Gastroesophageal sphincter (tissue), 4 donors: Measurements from ENCODE around the gene WDR45B. TPM values are rescaled to one million over a fixed set of nuclear protein-coding genes. Genes with fewer than 3 reads are reported as not detected.

Source experiments
- ATAC-seq: fragments of 150-250 bp; one replicate; pipeline ENCODE4 v1.9.1; 2016; ENCODE audit warnings: mild to moderate bottlenecking, moderate library complexity
- H3K27ac ChIP-seq, 4 donors: fragments of 200-600 bp; sonication (generic) in 3 of 4; 1 replicate in 3 of 4; 2 replicates in 1 of 4; pipeline ENCODE4 v1.5.1; 2016 to 2019
- H3K27me3 ChIP-seq: fragments of 200-600 bp; sonication (generic); one replicate; pipeline ENCODE4 v1.5.1; 2019
- H3K36me3 ChIP-seq, 2 donors: fragments of 200-600 bp; sonication (generic); one replicate each; pipeline ENCODE4 v1.5.1; 2019; ENCODE audit warnings: control low read depth in 1 of 2
- H3K4me1 ChIP-seq, 3 donors: fragments of 200-600 bp; sonication (generic); 1 replicate in 2 of 3; 2 replicates in 1 of 3; pipeline ENCODE4 v1.5.1; 2016 to 2019; ENCODE audit warnings: control low read depth in 2 of 3
- H3K4me3 ChIP-seq, 2 donors: fragments of 200-600 bp; sonication (generic); one replicate each; pipeline ENCODE4 v1.5.1; 2019; ENCODE audit warnings: mild to moderate bottlenecking in 1 of 2, moderate library complexity in 1 of 2
- H3K9me3 ChIP-seq, 3 donors: fragments of 200-600 bp; sonication (generic); one replicate each; pipeline ENCODE4 v1.5.1; 2017 to 2019; ENCODE audit warnings: control low read depth in 2 of 3
- POLR2AphosphoS5 ChIP-seq: sonication (generic); formaldehyde crosslinking; IDR thresholded peaks from one replicate; pipeline ENCODE4 v1.6.1; 2017; ENCODE audit warnings: antibody characterized with exemption
- WGBS, 2 donors: methylation state at CpG; one replicate each; pipeline ENCODE4 v1.1.5; 2018; ENCODE audit warnings: low coverage in 1 of 2; 5-methylcytosine and 5-hydroxymethylcytosine counted together
- small RNA-seq, 4 donors: library from RNA; depleted of rRNA; stranded (forward); fragments of <200 nt; gene quantifications; one replicate each; pipeline ENCODE3, GENCODE V24; 2016
- total RNA-seq, 4 donors: library from RNA; depleted of rRNA; stranded (reverse); fragments of >200 nt; gene quantifications; one replicate each; pipeline ENCODE4 v1.1.0, GENCODE V29; 2016
- TF ChIP-seq, protein P1 (sequence below), 4 experiments: fragments of 200-600 bp in 2 of 4; fragments of 450-650 bp in 2 of 4; sonication (generic) in 1 of 4; IDR thresholded peaks; one replicate each; pipeline ENCODE4 v1.5.1; 2017 to 2019; ENCODE audit warnings: antibody characterized with exemption in 4 of 4, mild to moderate bottlenecking in 2 of 4, moderate library complexity in 2 of 4

Gene WDR45B
- total RNA-seq, 4 donors from 2014 or later, result 70.8 to 77.4 (median 76.4) TPM

DNA sequence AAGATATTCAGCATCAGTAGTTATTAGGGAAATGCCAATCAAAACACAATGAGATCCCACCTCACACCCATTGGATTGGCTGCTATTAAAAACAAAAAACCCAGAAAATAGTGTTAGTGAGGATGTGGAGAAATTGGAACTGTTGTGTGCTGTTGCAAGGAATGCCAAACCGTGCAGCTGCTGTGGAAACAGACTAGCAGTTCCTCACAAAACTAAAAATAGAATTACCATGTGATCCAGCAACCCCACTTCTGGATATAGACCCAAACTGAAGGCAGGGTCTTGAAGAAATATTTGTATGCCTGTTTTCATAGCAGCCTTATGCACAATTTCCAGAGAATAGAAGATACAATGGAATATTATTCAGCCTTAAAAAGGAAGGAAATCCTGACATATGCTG is 82.7 kb downstream of the WDR45B start:
- Histone ChIP-seq H3K4me3 (no peak overlapping the region), H3K4me1 (peaks cover 0 to 64% (median 7%) of the 10 kb centered on the region in 3 donors), H3K9me3 (no peaks in the 10 kb centered on the region), H3K27ac (no peak overlapping the region), H3K27me3 (no peaks in the 10 kb centered on the region), H3K36me3 (peaks cover 0 to 62% of the 10 kb centered on the region in 2 donors)
- no peak for ATAC-seq
- 0 to 7% methylated on average over 1 of the region's 1 CpG for WGBS, 2 donors
- TF ChIP-seq, protein P1, sequence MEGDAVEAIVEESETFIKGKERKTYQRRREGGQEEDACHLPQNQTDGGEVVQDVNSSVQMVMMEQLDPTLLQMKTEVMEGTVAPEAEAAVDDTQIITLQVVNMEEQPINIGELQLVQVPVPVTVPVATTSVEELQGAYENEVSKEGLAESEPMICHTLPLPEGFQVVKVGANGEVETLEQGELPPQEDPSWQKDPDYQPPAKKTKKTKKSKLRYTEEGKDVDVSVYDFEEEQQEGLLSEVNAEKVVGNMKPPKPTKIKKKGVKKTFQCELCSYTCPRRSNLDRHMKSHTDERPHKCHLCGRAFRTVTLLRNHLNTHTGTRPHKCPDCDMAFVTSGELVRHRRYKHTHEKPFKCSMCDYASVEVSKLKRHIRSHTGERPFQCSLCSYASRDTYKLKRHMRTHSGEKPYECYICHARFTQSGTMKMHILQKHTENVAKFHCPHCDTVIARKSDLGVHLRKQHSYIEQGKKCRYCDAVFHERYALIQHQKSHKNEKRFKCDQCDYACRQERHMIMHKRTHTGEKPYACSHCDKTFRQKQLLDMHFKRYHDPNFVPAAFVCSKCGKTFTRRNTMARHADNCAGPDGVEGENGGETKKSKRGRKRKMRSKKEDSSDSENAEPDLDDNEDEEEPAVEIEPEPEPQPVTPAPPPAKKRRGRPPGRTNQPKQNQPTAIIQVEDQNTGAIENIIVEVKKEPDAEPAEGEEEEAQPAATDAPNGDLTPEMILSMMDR (IDR thresholded peaks at IDR 0.05), result no peak
- no peak for TF ChIP-seq POLR2AphosphoS5

Small RNA genes lying within 50 kb of the gene (small RNA-seq; reads per million reads assigned to genes)
- 0 reads per million in 4 donors for gene MIR4525

Other genes with a start within 250 kb of the WDR45B start
- gene HEXD, start 230.1 kb downstream of the WDR45B start, total RNA-seq, result 10 to 100 TPM; 13.9 to 31.9 (median 19.1) TPM
- 10 to 100 TPM; 26.4 to 39.5 (median 28.8) TPM for gene OGFOD3, start 229.9 kb downstream of the WDR45B start, total RNA-seq
- 10 to 100 TPM; 53.8 to 78.5 (median 59.4) TPM for gene CYBC1, start 197.7 kb downstream of the WDR45B start, total RNA-seq
- gene NARF, start 189.7 kb downstream of the WDR45B start, total RNA-seq, result 10 to 100 TPM; 30.4 to 78.1 (median 44.9) TPM
- gene FOXK2, start 128.7 kb downstream of the WDR45B start, total RNA-seq, result 10 to 100 TPM; 35.1 to 63.4 (median 52.6) TPM
- 10 to 100 TPM; 10.4 to 25.5 (median 19.2) TPM for gene RAB40B, start 50.3 kb upstream of the WDR45B start, total RNA-seq
- 10 to 100 TPM; 12.8 to 22.9 (median 18.2) TPM for gene FN3KRP, start 68.3 kb upstream of the WDR45B start, total RNA-seq
- 10 to 100 TPM in 1 of 4 donors, 1 to 10 TPM in 3; 6.9 to 22.0 (median 8.6) TPM for gene FN3K, start 87.2 kb upstream of the WDR45B start, total RNA-seq
- 10 to 100 TPM; 32.0 to 57.8 (median 47.0) TPM for gene TBCD, start 103.6 kb upstream of the WDR45B start, total RNA-seq
- gene ZNF750, start 191.6 kb upstream of the WDR45B start, total RNA-seq, result 1 to 10 TPM in 2 of 4 donors, under 1 TPM in 1, not detected in 1; 0.46 to 1.6 (median 1.1) TPM